HL-60 (cell line): Measurements from ENCODE around the gene POLR2J.
"Not testable (repeated sequence)": the region's sequence is repeated elsewhere in the genome, so short reads cannot be mapped to it uniquely, and the experiment has no call there.

Experiments
- GABPA ChIP-seq: IDR thresholded peaks from 2 replicates; pipeline ENCODE4 v1.6.1; 2012; ENCODE audit warnings: low read depth
- POLR2AphosphoS5 ChIP-seq: IDR thresholded peaks from 2 replicates; pipeline ENCODE4 v1.6.1; 2012; ENCODE audit warnings: low read depth
- TF ChIP-seq, protein P1 (sequence below): IDR thresholded peaks from one replicate; pipeline ENCODE4 v1.5.1; 2011; ENCODE audit warnings: low read length, control low read depth, inconsistent platforms; ENCODE audit not compliant: insufficient read depth
- TF ChIP-seq, protein P2 (sequence below): IDR thresholded peaks from 2 replicates; pipeline ENCODE4 v1.6.1; 2012; ENCODE audit warnings: low read depth; ENCODE audit not compliant: insufficient replicate concordance

DNA sequence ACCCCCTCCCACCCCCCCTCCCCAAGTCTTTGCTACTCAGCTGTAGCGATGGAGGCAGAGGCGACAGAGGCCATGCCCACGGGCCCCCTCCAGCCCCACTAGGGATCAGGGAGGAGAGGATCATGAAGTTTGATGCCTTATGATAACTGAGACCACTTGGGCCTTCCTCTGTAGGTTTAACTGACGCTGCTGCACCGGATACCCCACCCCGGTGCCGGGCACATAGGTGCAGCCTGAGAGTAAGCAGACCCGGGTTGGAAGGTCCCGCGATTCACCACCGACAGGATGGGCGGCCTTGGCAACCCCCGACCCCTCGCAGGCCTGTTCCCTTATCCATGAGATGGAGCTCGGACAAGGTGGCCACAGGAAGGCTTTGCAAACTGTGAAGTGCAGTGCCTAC, 15.3 kb upstream of the POLR2J start:
- TF ChIP-seq, protein P1, sequence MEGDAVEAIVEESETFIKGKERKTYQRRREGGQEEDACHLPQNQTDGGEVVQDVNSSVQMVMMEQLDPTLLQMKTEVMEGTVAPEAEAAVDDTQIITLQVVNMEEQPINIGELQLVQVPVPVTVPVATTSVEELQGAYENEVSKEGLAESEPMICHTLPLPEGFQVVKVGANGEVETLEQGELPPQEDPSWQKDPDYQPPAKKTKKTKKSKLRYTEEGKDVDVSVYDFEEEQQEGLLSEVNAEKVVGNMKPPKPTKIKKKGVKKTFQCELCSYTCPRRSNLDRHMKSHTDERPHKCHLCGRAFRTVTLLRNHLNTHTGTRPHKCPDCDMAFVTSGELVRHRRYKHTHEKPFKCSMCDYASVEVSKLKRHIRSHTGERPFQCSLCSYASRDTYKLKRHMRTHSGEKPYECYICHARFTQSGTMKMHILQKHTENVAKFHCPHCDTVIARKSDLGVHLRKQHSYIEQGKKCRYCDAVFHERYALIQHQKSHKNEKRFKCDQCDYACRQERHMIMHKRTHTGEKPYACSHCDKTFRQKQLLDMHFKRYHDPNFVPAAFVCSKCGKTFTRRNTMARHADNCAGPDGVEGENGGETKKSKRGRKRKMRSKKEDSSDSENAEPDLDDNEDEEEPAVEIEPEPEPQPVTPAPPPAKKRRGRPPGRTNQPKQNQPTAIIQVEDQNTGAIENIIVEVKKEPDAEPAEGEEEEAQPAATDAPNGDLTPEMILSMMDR, result not testable (repeated sequence)
- not testable (repeated sequence) for TF ChIP-seq POLR2AphosphoS5, GABPA
- TF ChIP-seq, protein P2, sequence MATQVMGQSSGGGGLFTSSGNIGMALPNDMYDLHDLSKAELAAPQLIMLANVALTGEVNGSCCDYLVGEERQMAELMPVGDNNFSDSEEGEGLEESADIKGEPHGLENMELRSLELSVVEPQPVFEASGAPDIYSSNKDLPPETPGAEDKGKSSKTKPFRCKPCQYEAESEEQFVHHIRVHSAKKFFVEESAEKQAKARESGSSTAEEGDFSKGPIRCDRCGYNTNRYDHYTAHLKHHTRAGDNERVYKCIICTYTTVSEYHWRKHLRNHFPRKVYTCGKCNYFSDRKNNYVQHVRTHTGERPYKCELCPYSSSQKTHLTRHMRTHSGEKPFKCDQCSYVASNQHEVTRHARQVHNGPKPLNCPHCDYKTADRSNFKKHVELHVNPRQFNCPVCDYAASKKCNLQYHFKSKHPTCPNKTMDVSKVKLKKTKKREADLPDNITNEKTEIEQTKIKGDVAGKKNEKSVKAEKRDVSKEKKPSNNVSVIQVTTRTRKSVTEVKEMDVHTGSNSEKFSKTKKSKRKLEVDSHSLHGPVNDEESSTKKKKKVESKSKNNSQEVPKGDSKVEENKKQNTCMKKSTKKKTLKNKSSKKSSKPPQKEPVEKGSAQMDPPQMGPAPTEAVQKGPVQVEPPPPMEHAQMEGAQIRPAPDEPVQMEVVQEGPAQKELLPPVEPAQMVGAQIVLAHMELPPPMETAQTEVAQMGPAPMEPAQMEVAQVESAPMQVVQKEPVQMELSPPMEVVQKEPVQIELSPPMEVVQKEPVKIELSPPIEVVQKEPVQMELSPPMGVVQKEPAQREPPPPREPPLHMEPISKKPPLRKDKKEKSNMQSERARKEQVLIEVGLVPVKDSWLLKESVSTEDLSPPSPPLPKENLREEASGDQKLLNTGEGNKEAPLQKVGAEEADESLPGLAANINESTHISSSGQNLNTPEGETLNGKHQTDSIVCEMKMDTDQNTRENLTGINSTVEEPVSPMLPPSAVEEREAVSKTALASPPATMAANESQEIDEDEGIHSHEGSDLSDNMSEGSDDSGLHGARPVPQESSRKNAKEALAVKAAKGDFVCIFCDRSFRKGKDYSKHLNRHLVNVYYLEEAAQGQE, result not testable (repeated sequence)
